HEK293T (cell line): ENCODE measurements around the gene PERCC1.

Source experiments
- CTCF ChIA-PET: fragments of 350-600 bp; formaldehyde crosslinking; extraction: SDS; loops from one replicate; lab custom pipeline; 2021; ENCODE audit warnings: antibody characterized with exemption, inconsistent platforms; lab: Yijun Ruan, JAX
- POLR2A ChIA-PET: fragments of 350-600 bp; formaldehyde crosslinking; extraction: SDS; loops from one replicate; lab custom pipeline; 2020; ENCODE audit warnings: antibody characterized with exemption, inconsistent platforms; lab: Yijun Ruan, JAX
- DNase-seq: peaks from one replicate; pipeline ENCODE4 v3.0.0; 2012; ENCODE audit warnings: mixed read lengths; ENCODE audit errors: extremely low spot score
- ARNT ChIP-seq: fragments of 450-650 bp; IDR thresholded peaks from 2 replicates; pipeline ENCODE4 v1.6.1; 2017; ENCODE audit warnings: mild to moderate bottlenecking
- BHLHE40 ChIP-seq: fragments of 450-650 bp; IDR thresholded peaks from 2 replicates; pipeline ENCODE4 v1.6.1; 2016; ENCODE audit warnings: mild to moderate bottlenecking, moderate library complexity, borderline replicate concordance
- CTBP1 ChIP-seq: fragments of 450-650 bp; IDR thresholded peaks from 2 replicates; pipeline ENCODE4 v1.6.1; 2016; ENCODE audit warnings: borderline replicate concordance
- ELF4 ChIP-seq: fragments of 450-650 bp; IDR thresholded peaks from 2 replicates; pipeline ENCODE4 v1.6.1; 2017; ENCODE audit warnings: antibody characterized with exemption
- FOXA1 ChIP-seq: fragments of 450-650 bp; IDR thresholded peaks from 2 replicates; pipeline ENCODE4 v1.6.1; 2016; ENCODE audit warnings: mild to moderate bottlenecking
- FOXK2 ChIP-seq: fragments of 450-650 bp; IDR thresholded peaks from 2 replicates; pipeline ENCODE4 v1.6.1; 2016; ENCODE audit warnings: mild to moderate bottlenecking
- FOXM1 ChIP-seq: fragments of 450-650 bp; IDR thresholded peaks from 2 replicates; pipeline ENCODE4 v1.6.1; 2017; ENCODE audit warnings: mild to moderate bottlenecking, borderline replicate concordance
- HDGF ChIP-seq: fragments of 450-650 bp; IDR thresholded peaks from 2 replicates; pipeline ENCODE4 v1.6.1; 2017; ENCODE audit warnings: antibody characterized with exemption, borderline replicate concordance
- L3MBTL2 ChIP-seq: fragments of 450-650 bp; conservative IDR thresholded peaks from 2 replicates; pipeline ENCODE4 v1.6.1; 2016; ENCODE audit warnings: mild to moderate bottlenecking
- LEF1 ChIP-seq: fragments of 450-650 bp; IDR thresholded peaks from 2 replicates; pipeline ENCODE4 v1.6.1; 2017; ENCODE audit warnings: mild to moderate bottlenecking, borderline replicate concordance
- NFRKB ChIP-seq: fragments of 450-650 bp; IDR thresholded peaks from 2 replicates; pipeline ENCODE4 v1.6.1; 2016; ENCODE audit warnings: mild to moderate bottlenecking, moderate library complexity
- PKNOX1 ChIP-seq: fragments of 450-650 bp; IDR thresholded peaks from 2 replicates; pipeline ENCODE4 v1.6.1; 2016
- SP1 ChIP-seq: fragments of 450-650 bp; IDR thresholded peaks from 2 replicates; pipeline ENCODE4 v1.6.1; 2017
- SUZ12 ChIP-seq: fragments of 450-650 bp; IDR thresholded peaks from 2 replicates; pipeline ENCODE4 v1.6.1; 2016; ENCODE audit warnings: mild to moderate bottlenecking
- TARDBP ChIP-seq: fragments of 450-650 bp; IDR thresholded peaks from 2 replicates; pipeline ENCODE4 v1.6.1; 2016
- ZNF384 ChIP-seq: fragments of 450-650 bp; IDR thresholded peaks from 2 replicates; pipeline ENCODE4 v1.6.1; 2016

PERCC1 gene

GRCh38 chr16:1449201-1449788 is 18.4 kb downstream of the PERCC1 start:
- CTCF ChIA-PET: no interaction called here

GRCh38 chr16:1450218-1450617 is 19.3 kb downstream of the PERCC1 start:
- POLR2A ChIA-PET: no interaction called here
- DNase-seq: peak; percentile 37
- CTCF ChIA-PET: no interaction called here
- TF ChIP-seq ELF4 (no peak), ZNF384 (no peak), CTBP1 (no peak), SP1 (no peak), BHLHE40 (no peak), LEF1 (no peak), FOXM1 (no peak), L3MBTL2 (no peak), ARNT (no peak), FOXK2 (no peak), NFRKB (no peak), SUZ12 (no peak), HDGF (no peak)

More at GRCh38 chr16:1449201-1449788, 18.4 kb downstream of the PERCC1 start:
- no peak for TF ChIP-seq TARDBP
- POLR2A ChIA-PET: no interaction called here
- no peak for DNase-seq

- TF ChIP-seq ZNF384 (no peak), SP1 (no peak), LEF1 (no peak), FOXA1 (no peak), L3MBTL2 (no peak), CTBP1 (no peak), FOXM1 (no peak), NFRKB (no peak)
- ChIA-PET POLR2A (interaction anchor here (0.8 kb wide), 1 partner anchor 27 kb away, joined by 3 read pairs; no protein-coding TSS in a partner anchor), CTCF (no interaction called here)
- no peak for DNase-seq
These were observed 20.0 kb downstream of the PERCC1 start for GRCh38 chr16:1450841-1451240.

GRCh38 chr16:1451702-1452392 is 21.0 kb downstream of the PERCC1 start:
- no peak for DNase-seq
- POLR2A ChIA-PET: no interaction called here
- TF ChIP-seq BHLHE40 (no peak), FOXK2 (no peak)
- CTCF ChIA-PET: no interaction called here

- no peak for DNase-seq
- ChIA-PET POLR2A (no interaction called here), CTCF (no interaction called here)
- TF ChIP-seq ARNT (no peak), FOXA1 (no peak), ELF4 (no peak), ZNF384 (no peak)
These were observed 21.7 kb downstream of the PERCC1 start for GRCh38 chr16:1452530-1452929.

GRCh38 chr16:1453316-1453715 is 22.4 kb downstream of the PERCC1 start:
- TF ChIP-seq FOXK2 (no peak), ZNF384 (no peak), L3MBTL2 (no peak), PKNOX1 (no peak), FOXM1 (no peak), TARDBP (no peak), FOXA1 (no peak), CTBP1 (no peak), LEF1 (no peak), SUZ12 (no peak), SP1 (no peak), BHLHE40 (no peak), ARNT (no peak)
- CTCF ChIA-PET: no interaction called here
- POLR2A ChIA-PET: no interaction called here
- DNase-seq: no peak

- no peak for TF ChIP-seq CTBP1
- TF ChIP-seq SUZ12: no peak
- no peak for TF ChIP-seq PKNOX1
- POLR2A ChIA-PET: no interaction called here
- CTCF ChIA-PET: no interaction called here
- DNase-seq: no peak
These were observed 23.7 kb downstream of the PERCC1 start for GRCh38 chr16:1454561-1454960.
